ENCODE data around the gene CAPN6. TPM values are rescaled to one million over a fixed set of nuclear protein-coding genes. Genes with fewer than 3 reads are reported as not detected.

Gene CAPN6
- total RNA-seq, 1 donor from 2014 or later: not detected

DNA sequence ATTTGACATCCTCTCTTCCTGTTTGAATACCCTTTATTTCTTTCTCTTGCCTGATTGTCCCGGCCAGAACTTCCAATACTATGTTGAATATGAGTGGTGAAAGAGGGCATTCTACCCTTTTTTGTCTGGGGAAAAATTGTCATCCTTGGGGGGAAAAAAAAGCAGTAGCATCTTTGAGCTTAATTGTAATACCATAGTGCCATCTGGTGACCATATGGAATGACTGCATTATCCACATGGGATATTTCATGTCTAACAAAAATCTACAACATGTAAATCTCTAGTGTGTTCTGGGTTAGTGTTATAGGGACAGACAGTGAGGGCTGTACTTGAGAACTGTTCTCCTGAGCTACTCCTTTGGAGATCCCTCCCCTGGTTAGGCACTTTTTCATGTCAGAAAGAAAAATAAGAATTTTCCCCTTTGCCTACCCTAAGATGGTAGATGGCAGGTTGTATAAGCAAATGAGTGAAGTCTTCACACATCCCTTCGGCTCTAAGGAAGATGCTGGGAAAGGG lies 26.0 kb downstream of the CAPN6 start:
- intact Hi-C loops (cut with micrococcal nuclease): no loop called here
- ATAC-seq: no peak
- DNase-seq: no peak

GRCh38 chrX:111216293-111216801 lies 53.9 kb downstream of the CAPN6 start:
- ATAC-seq (no peak), DNase-seq (no peak)
- intact Hi-C loops (cut with micrococcal nuclease): no loop called here

- intact Hi-C loops (cut with micrococcal nuclease): no loop called here
- DNase-seq: no peak
- ATAC-seq: no peak
Observed at GRCh38 chrX:111207851-111208250, 62.4 kb downstream of the CAPN6 start.

DNA sequence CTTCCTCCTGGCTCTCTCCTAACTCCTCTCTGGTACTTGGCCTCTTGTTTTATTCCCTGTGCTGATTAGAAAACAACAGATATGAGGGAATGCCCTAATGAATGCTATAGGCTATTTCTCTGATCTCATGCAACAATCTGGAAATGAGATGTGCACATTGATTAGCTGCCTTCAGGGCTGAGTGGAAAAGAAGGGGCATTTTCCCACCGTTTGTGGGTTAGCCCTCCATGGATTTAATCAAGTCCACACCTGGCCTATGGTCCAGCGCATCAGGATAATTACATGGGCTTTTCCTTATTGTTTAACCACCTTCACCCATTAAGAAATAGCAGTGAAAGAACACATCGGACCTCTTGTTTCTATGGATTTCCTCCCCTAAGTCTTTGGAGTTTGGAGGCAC lies 70.0 kb downstream of the CAPN6 start:
- intact Hi-C loops (cut with micrococcal nuclease): no loop called here
- DNase-seq (no peak), ATAC-seq (no peak)

GRCh38 chrX:111199505-111199904 lies 70.8 kb downstream of the CAPN6 start:
- ATAC-seq: no peak
- DNase-seq: no peak
- intact Hi-C loops (cut with micrococcal nuclease): no loop called here

Other genes starting within 250 kb of the CAPN6 start
- 0.64 TPM for gene PAK3, start 174.3 kb downstream of the CAPN6 start, total RNA-seq
- gene DCX, start 141.7 kb upstream of the CAPN6 start, total RNA-seq: not detected
- not detected for gene SERTM2, start 241.2 kb upstream of the CAPN6 start, total RNA-seq

All from left ventricle myocardium superior (tissue), 1 donor.